Raji (cell line): ENCODE data around the gene PDLIM5.
A peak's percentile ranks its signal among the peaks of the same experiment; 100 is the strongest.

Experiments used
- POLR2A ChIP-seq: IDR thresholded peaks from 2 replicates; pipeline ENCODE4 v1.6.1; 2011; ENCODE audit warnings: low read depth, low read length, control low read depth; ENCODE audit not compliant: insufficient read depth

The PDLIM5 gene, protein sequence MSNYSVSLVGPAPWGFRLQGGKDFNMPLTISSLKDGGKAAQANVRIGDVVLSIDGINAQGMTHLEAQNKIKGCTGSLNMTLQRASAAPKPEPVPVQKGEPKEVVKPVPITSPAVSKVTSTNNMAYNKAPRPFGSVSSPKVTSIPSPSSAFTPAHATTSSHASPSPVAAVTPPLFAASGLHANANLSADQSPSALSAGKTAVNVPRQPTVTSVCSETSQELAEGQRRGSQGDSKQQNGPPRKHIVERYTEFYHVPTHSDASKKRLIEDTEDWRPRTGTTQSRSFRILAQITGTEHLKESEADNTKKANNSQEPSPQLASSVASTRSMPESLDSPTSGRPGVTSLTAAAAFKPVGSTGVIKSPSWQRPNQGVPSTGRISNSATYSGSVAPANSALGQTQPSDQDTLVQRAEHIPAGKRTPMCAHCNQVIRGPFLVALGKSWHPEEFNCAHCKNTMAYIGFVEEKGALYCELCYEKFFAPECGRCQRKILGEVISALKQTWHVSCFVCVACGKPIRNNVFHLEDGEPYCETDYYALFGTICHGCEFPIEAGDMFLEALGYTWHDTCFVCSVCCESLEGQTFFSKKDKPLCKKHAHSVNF

DNA sequence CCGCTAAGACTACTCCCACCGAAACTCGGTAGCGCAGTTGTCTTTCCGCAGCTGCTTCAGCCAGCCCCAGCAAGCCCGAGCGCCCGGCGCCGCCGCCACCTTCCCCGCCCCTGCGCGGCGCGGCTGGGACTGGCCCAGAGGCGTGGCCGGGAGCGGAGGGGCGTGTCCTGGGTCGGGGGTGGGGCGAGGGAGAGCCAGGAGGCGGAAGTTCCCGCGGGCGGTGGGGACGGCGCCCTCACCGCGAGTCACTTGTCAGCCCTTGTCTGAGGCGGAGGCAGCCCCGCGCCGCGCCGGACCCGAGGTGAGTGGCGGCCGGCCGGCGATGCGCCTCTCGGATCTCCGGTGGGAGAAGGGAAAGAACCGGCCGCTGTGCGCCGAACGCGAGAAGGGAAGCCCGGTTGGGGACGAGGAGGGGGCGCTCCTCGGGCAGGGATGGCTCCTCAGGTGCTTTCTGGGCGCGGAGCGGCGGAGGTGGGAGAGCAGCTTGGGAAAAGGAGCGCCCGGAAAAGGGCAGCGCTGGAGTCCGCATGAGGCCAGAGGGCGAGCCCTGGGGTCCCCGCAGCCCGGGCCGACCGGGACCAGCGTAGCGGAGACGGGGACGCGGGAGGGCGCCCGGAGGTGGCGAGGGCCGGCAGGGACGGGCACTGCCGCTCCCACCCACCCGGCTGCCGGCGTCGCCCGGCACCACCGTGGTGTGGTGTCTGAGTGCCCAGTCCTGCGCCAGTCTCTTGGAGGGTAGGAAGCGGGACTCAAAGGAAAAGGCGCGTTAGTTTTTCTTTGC lies at the start of gene PDLIM5:
Gene PDLIM5 (plus strand): TSS at position 248 of the 781 bp plus-strand sequence. CDS start 3,347 bp downstream, outside the sequence.
- TF ChIP-seq POLR2A, result peak; percentile 89

DNA sequence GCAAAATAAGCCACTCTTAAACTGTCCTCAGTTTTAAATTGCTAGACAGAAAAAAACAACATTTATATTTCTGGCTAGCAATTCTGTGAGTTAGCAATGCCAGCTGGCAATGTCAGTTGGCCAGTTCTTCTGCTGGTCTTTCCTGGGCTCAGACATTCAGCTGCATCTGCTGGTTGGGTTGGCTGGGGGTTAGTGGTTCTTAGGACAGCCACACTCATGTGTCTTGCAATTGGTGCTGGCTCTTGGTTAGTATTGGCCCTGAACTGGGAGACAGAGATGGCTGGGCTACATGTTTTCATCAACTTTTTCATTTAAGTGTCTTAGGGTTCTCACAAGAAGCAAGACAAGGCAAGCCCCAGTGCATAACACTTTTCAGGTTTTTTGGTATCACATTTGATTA lies 48.0 kb upstream of the PDLIM5 start:
- no peak for TF ChIP-seq POLR2A

DNA sequence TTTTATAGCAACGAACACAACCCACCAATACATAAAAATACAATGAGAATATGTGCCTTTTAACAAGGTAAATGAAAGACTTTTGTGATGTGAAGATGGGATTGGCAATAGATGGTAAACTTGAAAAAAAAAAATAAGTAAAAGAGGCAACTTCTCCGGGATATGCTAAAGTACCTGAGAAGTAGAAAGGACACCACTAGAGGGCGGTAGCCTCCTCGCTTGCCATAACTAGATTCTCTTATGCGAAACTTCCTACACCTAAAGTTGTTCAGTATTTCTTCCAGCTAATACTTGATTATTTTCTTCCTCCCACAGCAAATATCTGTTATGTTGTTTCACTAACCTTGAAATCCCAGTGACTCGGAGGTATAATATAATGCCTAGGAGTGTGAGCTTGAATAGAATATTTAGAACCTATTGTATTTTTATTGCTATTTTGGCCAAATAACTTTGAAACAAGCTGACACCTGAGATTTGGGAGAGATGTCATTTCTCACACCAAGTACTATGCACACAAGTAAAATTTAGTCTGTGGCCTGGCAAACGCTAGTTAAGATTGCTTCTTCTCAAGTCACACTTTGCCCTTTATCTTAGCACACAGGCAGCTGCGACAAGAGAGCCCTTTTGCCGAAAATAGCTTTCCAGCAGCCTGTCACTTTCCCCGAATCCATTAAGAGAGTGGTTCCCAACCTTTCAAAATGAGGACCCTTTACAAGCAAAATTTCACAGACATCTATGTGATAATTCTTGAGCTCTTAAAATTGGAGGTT lies 44.9 kb upstream of the PDLIM5 start:
- no peak for TF ChIP-seq POLR2A

DNA sequence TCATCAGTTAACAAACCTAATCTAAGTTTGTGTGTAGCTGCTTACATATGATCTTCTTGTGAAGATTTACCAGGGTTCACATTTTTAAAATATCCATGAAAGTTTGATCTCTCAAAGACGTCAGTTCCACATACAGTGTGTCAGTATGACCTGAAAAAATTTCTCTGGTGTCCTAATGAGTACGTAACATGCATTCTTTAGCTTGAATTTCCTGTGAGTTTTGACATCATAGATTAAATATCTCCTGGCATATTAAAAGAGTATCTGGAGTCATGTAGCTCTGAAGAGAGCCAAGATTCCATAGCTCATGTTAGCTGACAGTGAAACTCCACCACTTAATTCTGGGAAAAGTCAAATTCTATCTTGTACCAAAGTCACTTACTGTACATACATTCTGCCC lies 43.9 kb upstream of the PDLIM5 start:
- TF ChIP-seq POLR2A, result no peak

DNA sequence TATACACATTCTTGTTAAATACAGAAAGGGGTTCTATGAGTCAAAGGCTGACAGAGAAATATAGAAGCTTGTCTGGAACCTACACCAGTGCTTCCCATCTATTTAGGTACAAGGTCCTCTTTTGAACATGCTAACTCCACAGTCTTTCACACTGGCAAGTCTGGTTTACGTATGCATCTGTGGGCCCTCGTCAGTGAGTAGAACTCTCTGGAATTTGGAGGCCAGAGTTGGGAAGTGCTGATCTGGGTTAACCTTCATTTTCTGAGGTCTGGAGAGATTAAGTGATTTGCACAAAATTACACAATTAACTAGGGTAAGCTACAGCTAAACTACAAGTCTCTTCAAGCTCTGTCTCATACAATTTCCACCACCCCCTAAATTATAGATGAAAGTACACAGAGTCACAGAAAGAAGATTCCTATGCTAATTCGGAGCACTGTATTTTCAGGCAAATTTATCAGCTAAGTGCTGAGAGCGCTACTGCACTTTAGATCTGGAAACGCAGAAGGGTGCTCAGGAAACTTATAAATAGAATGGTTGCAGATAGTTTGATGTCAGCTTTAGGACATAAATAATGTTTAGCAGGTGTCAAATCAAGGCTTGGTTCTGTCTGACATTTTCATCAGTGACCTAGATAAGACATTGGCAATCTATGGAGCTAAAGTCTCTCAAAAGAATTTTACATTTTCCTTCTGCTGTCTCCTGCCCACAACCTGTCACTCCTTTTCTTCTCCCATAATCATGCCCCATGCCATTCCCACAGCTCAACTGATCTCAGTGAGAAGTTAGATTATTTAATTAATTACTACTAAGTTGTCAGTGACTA lies 43.0 kb upstream of the PDLIM5 start:
- TF ChIP-seq POLR2A, result no peak

DNA sequence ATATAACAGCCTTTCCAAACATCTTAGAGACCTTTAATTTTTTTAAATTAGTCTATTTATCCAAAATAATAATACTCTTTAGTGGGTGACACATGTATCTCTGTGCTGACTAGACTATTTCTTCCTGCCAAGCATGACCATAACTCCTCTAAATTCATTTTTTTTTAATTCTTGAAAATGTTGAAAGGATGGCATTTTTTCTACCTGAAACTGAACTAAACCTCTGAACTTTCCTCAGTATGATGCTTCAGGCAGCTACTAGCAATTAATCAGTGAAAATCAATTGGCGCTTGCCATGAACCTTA lies 42.4 kb upstream of the PDLIM5 start:
- TF ChIP-seq POLR2A, result no peak

DNA sequence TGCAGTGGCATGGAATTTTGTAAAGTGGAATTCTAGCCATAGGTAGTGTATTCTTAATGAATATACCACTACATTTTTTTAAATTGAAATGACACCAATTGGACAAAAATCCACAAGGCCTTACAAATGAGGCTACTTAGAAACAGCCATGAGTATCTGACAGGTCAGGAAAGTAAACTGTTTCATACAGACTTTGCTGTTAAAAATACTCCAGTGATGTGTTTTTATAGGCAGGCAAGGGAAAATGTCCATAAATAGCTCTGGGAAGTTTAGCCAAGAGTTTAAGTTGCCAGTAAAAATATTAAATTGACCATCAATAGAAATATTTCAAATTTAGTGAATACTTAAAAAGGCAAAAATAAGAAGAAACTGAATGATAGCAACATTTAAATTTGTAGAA lies 41.8 kb upstream of the PDLIM5 start:
- TF ChIP-seq POLR2A, result no peak

DNA sequence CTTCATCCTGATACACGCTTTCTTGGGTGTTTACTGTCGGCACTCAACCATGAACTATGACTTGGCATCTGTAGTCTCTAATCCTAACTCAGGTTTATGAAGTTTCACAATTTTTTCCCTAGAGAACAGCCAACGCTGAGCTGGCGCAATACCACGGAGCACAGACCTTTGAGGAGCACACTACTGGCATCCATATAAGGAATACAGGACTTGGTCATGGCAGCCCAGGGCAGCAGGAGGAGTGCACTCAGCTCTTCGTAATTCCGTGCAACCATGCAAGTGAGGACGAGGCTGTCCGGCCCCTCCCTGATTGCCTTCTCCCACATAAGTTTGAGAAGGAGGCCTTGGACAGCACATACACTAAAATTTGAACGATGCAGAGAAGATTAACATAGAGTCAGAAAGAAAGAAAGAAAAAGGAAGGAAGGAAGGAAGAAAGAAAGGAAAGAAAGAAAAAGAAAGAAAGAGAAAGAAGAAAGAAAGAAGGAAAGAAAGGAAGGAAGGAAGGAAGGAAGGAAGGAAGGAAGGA lies 41.0 kb upstream of the PDLIM5 start:
- TF ChIP-seq POLR2A, result no peak

DNA sequence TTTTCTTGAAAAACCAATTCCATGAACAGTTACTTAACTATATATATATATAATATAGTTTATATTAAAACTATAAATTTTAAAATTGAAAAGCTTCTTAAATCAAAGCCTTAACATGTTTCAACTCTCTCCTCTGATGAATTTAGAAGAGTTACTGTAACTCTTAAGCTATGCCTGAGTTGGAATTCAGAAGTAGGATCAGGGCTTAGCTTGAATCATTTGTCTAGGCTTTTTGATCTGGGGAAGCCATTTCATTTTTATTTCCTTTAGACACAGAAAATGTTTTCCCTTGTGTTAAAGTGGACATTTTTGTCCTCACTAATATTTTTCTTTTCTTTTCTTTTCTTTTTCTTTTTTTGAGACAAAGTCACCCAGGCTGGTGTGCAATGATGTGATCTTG lies 40.4 kb upstream of the PDLIM5 start:
- TF ChIP-seq POLR2A, result no peak

DNA sequence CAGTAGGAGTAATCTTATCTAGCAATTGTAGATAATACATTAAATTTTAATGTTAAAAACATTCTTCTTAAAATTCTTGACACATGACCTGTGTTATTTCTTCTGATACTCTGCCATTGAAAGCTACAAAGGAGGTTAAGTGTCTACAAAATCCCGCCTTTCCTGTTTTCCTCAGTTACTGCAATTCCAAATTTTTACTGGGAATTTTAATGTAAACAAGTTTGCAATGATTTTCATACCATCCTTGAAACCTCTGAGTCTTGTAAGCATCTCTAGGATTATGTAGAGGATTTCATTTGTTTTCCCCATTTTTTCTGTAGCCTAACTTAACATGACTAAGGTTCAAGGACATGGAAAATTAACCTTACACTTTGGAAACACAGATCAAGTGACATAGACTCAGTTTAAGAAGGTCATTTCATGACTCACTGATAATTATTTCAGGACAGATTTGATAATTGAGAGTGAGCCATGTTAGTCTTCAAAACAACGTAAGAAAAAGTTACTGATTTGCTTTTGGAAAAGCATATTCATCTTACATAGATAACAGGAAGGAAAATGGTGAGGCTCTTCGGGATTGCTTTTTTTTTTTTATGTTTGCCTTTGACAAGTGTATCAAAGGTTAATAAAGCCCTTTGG lies 39.6 kb upstream of the PDLIM5 start:
- no peak for TF ChIP-seq POLR2A

DNA sequence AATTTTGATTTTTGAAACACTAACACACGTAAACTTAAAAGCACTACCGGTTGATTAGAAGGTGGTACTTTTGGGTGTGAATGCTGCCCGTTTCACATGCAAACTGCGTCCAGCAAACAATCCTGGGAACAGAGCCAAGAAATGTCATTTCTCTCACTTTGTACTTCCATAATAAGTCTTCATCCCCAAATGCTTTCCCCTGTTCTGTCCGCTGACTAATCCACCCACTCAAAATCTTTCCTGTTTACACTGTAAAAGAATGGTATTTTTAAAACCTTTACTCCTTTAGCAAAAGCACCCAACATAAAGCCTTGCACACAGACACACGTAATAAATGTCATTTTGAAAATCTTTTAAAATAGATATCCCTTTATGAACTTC lies 39.1 kb upstream of the PDLIM5 start:
- TF ChIP-seq POLR2A, result no peak

DNA sequence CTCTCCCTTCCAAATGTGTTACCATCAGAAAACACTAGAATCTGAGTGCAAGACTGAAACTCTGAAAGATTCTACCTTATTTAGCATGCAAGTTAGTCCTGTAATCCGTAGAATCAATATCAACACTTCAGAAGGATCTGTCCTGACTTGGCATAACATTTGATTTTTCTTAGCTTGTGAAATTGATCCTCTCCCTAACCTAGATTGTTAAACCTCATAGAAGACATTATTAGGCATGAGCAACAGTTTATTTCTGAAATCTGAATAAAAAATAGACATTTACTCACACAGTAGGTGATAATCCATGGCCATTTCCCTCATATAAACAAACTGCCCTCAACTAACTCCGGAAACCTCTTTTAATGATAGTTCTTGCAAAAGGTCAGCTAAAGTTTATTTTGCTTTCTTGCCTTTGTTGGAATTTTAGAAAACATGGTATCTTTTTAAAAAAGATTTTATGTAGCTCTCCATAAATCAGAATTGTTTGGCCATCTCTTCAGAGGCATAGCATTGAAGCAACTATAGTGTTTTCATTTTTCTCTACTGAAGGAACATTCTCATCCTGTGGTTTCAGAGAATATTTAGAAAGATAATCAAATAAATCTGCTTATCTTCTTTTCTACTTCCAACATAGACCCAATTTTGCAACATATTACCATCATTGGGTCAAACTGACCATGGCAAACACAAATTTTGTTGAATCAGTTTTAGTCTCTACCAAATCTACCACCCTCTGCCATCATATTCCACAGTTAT lies 38.5 kb upstream of the PDLIM5 start:
- TF ChIP-seq POLR2A, result no peak

DNA sequence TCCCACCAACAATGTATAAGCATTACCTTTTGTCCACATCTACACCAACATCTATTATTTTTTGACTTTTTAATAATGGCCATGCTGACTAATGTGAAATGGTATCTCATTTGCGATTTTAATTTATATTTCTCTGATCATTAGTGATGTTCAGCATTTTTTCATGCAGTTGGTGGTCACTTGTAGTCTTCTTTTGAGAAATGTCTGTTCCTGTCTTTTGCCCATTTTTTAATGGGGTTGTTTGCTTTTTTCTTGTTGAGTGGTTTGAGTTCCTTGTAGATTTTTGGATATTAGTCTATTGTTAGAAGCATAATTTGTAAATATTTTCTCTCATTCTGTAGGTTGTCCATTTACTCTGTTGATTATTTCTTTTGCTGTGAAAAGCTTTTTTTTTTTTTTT lies 36.8 kb upstream of the PDLIM5 start:
- TF ChIP-seq POLR2A, result no peak

DNA sequence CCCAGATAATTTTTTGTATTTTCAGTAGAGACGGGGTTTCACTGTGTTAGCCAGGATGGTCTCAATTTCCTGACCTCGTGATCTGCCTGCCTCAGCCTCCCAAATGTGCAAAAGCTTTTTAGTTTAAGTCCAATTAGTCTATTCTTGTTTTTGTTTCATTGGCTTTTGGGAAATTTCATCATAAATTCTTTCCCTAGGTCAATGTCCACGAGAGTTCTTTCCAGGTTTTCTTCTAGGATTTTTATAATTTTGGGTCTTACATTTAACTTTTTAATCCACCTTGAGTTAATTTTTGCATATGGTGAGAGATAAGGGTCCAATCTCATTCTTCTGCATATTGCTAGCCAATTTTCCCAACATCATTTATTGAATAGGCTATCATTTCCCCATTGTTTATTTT lies 36.3 kb upstream of the PDLIM5 start:
- TF ChIP-seq POLR2A, result no peak

DNA sequence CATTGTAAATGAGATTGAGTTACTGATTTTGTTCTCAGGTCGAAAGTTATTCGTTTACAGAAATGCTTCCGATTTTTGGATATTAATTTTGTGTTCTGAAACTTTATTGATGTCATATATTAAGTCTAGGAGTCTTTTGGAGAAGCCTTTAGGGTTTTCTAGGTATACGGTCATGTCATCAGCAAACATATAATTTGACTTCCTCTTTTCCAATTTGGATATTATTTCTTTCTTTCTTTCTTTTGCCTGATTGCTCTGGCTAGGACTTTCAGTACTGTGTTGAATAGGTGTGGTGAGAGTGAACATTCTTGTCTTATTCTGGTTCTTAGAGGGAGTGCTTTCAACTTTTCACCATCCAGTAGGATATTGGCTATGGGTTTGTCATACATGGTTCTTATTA lies 35.4 kb upstream of the PDLIM5 start:
- no peak for TF ChIP-seq POLR2A
